H1 (cell line): ENCODE data around the gene FAM81A. TPM values are rescaled to one million over a fixed set of nuclear protein-coding genes. Genes with fewer than 3 reads are reported as not detected.
"Not testable (repeated sequence)": the region's sequence is repeated elsewhere in the genome, so short reads cannot be mapped to it uniquely, and the experiment has no call there.

ENCODE experiments used
- CTCF ChIA-PET: fragments of 300-600 bp; sonication (Branson Sonifier 250); formaldehyde crosslinking; loops from one replicate; lab custom pipeline; 2021; ENCODE audit not compliant: partially characterized antibody; lab: Charles Lee
- POLR2A ChIA-PET: fragments of 300-600 bp; sonication (Branson Sonifier 250); formaldehyde crosslinking; loops from one replicate; lab custom pipeline; 2021; ENCODE audit warnings: inconsistent platforms; ENCODE audit not compliant: partially characterized antibody; lab: Charles Lee
- DNase-seq, 2 experiments: peaks; one replicate each; pipeline versions ENCODE4 v3.0.0 to v3.0.0-alpha.2; 2010 to 2022; ENCODE audit warnings: low spot score in 2 of 2, low read depth in 1 of 2, mixed read lengths in 1 of 2
- FAIRE-seq: peaks from 2 replicates; lab custom pipeline; 2011; peaks lifted over from hg19 to GRCh38; lab: Jason Lieb, UNC
- H2AFZ ChIP-seq: 2 replicates; pipeline ENCODE4 v1.8.1; 2012; ENCODE audit warnings: low read length, inconsistent platforms
- H2AK5ac ChIP-seq: 2 replicates; pipeline ENCODE4 v1.6.1; 2013; ENCODE audit warnings: low read depth, low read length
- H2BK120ac ChIP-seq: replicated peaks from 2 replicates; pipeline ENCODE3; 2013; ENCODE audit warnings: low read depth, low read length, inconsistent platforms
- H2BK12ac ChIP-seq: 2 replicates; pipeline ENCODE4 v1.6.1; 2013; ENCODE audit warnings: low read depth, low read length
- H2BK15ac ChIP-seq: 2 replicates; pipeline ENCODE4 v1.6.1; 2013; ENCODE audit warnings: low read length
- H2BK20ac ChIP-seq: 2 replicates; pipeline ENCODE4 v1.6.1; 2013; ENCODE audit warnings: low read length
- H2BK5ac ChIP-seq: 2 replicates; pipeline ENCODE4 v1.6.1; 2013; ENCODE audit warnings: low read depth, low read length
- H3K14ac ChIP-seq: 2 replicates; pipeline ENCODE4 v1.6.1; 2013; ENCODE audit warnings: inconsistent platforms; ENCODE audit not compliant: insufficient read length
- H3K18ac ChIP-seq: 2 replicates; pipeline ENCODE4 v1.6.1; 2013; ENCODE audit warnings: low read length; ENCODE audit errors: extremely low read depth
- H3K23ac ChIP-seq: 2 replicates; pipeline ENCODE4 v1.6.1; 2013; ENCODE audit warnings: inconsistent platforms; ENCODE audit not compliant: insufficient read length
- H3K23me2 ChIP-seq: 2 replicates; pipeline ENCODE4 v1.6.1; 2013; ENCODE audit warnings: low read depth, low read length
- H3K27ac ChIP-seq: 2 replicates; pipeline ENCODE4 v1.6.1; 2011; ENCODE audit warnings: low read depth, low read length, inconsistent platforms
- H3K27me3 ChIP-seq, 4 experiments: replicated peaks in 1 of 4; 1 replicate in 1 of 4; 2 replicates in 3 of 4; pipeline versions ENCODE4 v1.6.1 to v1.8.1; 2011 to 2013; ENCODE audit warnings: low read length in 3 of 4, mild to moderate bottlenecking in 3 of 4, inconsistent platforms in 2 of 4, mixed read lengths in 2 of 4, moderate library complexity in 1 of 4; ENCODE audit not compliant: control insufficient read depth in 3 of 4, insufficient read depth in 3 of 4; ENCODE audit errors: extremely low read depth in 1 of 4
- H3K36me3 ChIP-seq, 4 experiments: 2 replicates each; pipeline versions ENCODE4 v1.6.1 to v1.8.1; 2011 to 2013; ENCODE audit warnings: mild to moderate bottlenecking in 4 of 4, low read length in 3 of 4, moderate library complexity in 2 of 4, control low read depth in 1 of 4, inconsistent platforms in 1 of 4; ENCODE audit not compliant: insufficient read depth in 4 of 4, control insufficient read depth in 2 of 4
- H3K4ac ChIP-seq: replicated peaks from 2 replicates; pipeline ENCODE3; 2013; ENCODE audit warnings: low read length, low read depth, mixed read lengths, inconsistent platforms; ENCODE audit not compliant: insufficient read length
- H3K4me1 ChIP-seq, 4 experiments: replicated peaks in 1 of 4; 1 replicate in 1 of 4; 2 replicates in 3 of 4; pipeline versions ENCODE4 v1.6.1 to v1.8.1; 2011 to 2013; ENCODE audit warnings: low read length in 3 of 4, inconsistent platforms in 2 of 4, mixed read lengths in 1 of 4; ENCODE audit not compliant: insufficient read depth in 4 of 4, control insufficient read depth in 3 of 4
- H3K4me2 ChIP-seq, 2 experiments: 2 replicates each; pipeline versions ENCODE4 v1.6.1 to v1.8.1; 2011 to 2013; ENCODE audit warnings: low read depth in 2 of 2, low read length in 2 of 2, control low read depth in 1 of 2, inconsistent platforms in 1 of 2, mild to moderate bottlenecking in 1 of 2; ENCODE audit not compliant: insufficient read depth in 1 of 2
- H3K4me3 ChIP-seq, 4 experiments: fragments of 200-600, 300-600 bp in 1 of 4; sonication (generic), shearing (Covaris generic), sonication (Bioruptor Twin) in 1 of 4; 2 replicates each; pipeline versions ENCODE4 v1.5.1 to v1.8.1; 2011 to 2016; ENCODE audit warnings: low read length in 4 of 4, low read depth in 3 of 4, control low read depth in 2 of 4, inconsistent platforms in 2 of 4, mild to moderate bottlenecking in 2 of 4, mixed read lengths in 1 of 4, moderate library complexity in 1 of 4; ENCODE audit not compliant: insufficient read depth in 2 of 4; ENCODE audit errors: extremely low read depth in 1 of 4
- H3K56ac ChIP-seq: replicated peaks from 2 replicates; pipeline ENCODE3; 2013; ENCODE audit warnings: low read depth, mild to moderate bottlenecking, mixed read lengths, low read length, inconsistent platforms; ENCODE audit not compliant: insufficient read length
- H3K79me1 ChIP-seq: 2 replicates; pipeline ENCODE4 v1.6.1; 2013; ENCODE audit warnings: low read depth, low read length, control low read depth
- H3K79me2 ChIP-seq, 2 experiments: 2 replicates each; pipeline versions ENCODE4 v1.6.1 to v1.8.1; 2012 to 2013; ENCODE audit warnings: low read length in 2 of 2, mild to moderate bottlenecking in 2 of 2, inconsistent platforms in 1 of 2; ENCODE audit not compliant: insufficient read depth in 2 of 2, control insufficient read depth in 1 of 2
- H3K9ac ChIP-seq, 4 experiments: replicated peaks in 1 of 4; 1 replicate in 1 of 4; 2 replicates in 3 of 4; pipeline versions ENCODE4 v1.6.1 to v1.8.1; 2011 to 2013; ENCODE audit warnings: low read depth in 3 of 4, low read length in 3 of 4, control low read depth in 2 of 4, mild to moderate bottlenecking in 2 of 4, moderate library complexity in 2 of 4, inconsistent platforms in 1 of 4; ENCODE audit errors: extremely low read depth in 1 of 4
- H3K9me3 ChIP-seq, 2 experiments: 2 replicates each; pipeline versions ENCODE4 v1.6.1 to v1.8.1; 2012 to 2013; ENCODE audit warnings: mild to moderate bottlenecking in 2 of 2, moderate library complexity in 2 of 2, control low read depth in 1 of 2, inconsistent platforms in 1 of 2, low read depth in 1 of 2, low read length in 1 of 2, mixed read lengths in 1 of 2; ENCODE audit not compliant: insufficient read depth in 2 of 2
- H4K20me1 ChIP-seq, 2 experiments: replicated peaks in 1 of 2; 2 replicates each; pipeline versions ENCODE3 to v1.8.1; 2011 to 2013; ENCODE audit warnings: inconsistent platforms in 2 of 2, low read length in 2 of 2, mild to moderate bottlenecking in 1 of 2; ENCODE audit not compliant: insufficient read depth in 2 of 2, control insufficient read depth in 1 of 2
- H4K5ac ChIP-seq: 2 replicates; pipeline ENCODE4 v1.6.1; 2013; ENCODE audit warnings: low read length, low read depth, mixed read lengths, inconsistent platforms; ENCODE audit not compliant: insufficient read length
- H4K8ac ChIP-seq: 2 replicates; pipeline ENCODE4 v1.8.0; 2013; ENCODE audit warnings: mild to moderate bottlenecking, moderate library complexity, low read length, inconsistent platforms; ENCODE audit not compliant: insufficient read depth; ENCODE audit errors: extremely low read depth
- H4K91ac ChIP-seq: replicated peaks from 2 replicates; pipeline ENCODE3; 2013; ENCODE audit warnings: low read length, mixed read lengths, inconsistent platforms; ENCODE audit not compliant: insufficient read length
- polyA plus RNA-seq, 7 experiments: library from polyadenylated mRNA; depleted of rRNA in 3 of 7; stranded (reverse) in 5 of 7; unstranded in 2 of 7; fragments of >200 nt in 5 of 7; fragments of 200-250 nt in 2 of 7; gene quantifications; 1 replicate in 5 of 7; 2 replicates in 1 of 7; 4 replicates in 1 of 7; pipeline versions ENCODE4 v1.2.1 to v1.2.3, GENCODE V29; 2011 to 2013; ENCODE audit warnings: missing spikeins in 2 of 7, mixed read lengths in 2 of 7
- total RNA-seq: library from RNA; stranded (reverse); fragmentation: NEBNext Ultra II Directional; extraction: Animal tissue kit (Norgen Biotek cat#: 25700); gene quantifications from 2 replicates; pipeline ENCODE4 v1.2.1, GENCODE V29; 2021

Gene FAM81A
- total and polyA plus RNA-seq, 2 of the 8 experiments (the other 6 are each of a cell fraction or from before 2014, with no cell fraction given): 0.56 to 3.0 TPM

GRCh38 chr15:59489485-59489884 is 51.5 kb downstream of the FAM81A start:
- not testable (repeated sequence) for H2BK5ac ChIP-seq, H3K4me1 ChIP-seq, H4K20me1 ChIP-seq, H2BK20ac ChIP-seq, H3K79me2 ChIP-seq, H4K8ac ChIP-seq, H4K91ac ChIP-seq, H2BK15ac ChIP-seq, H2BK12ac ChIP-seq, FAIRE-seq, H2AK5ac ChIP-seq, H3K79me1 ChIP-seq, H2AFZ ChIP-seq, H2BK120ac ChIP-seq, H3K23ac ChIP-seq, H3K9me3 ChIP-seq, H3K27ac ChIP-seq, H3K4me2 ChIP-seq, H3K23me2 ChIP-seq, H3K27me3 ChIP-seq, H3K18ac ChIP-seq, H3K14ac ChIP-seq, H4K5ac ChIP-seq, H3K36me3 ChIP-seq, H3K4me3 ChIP-seq, DNase-seq, H3K9ac ChIP-seq, H3K4ac ChIP-seq, H3K56ac ChIP-seq
- ChIA-PET CTCF (interaction anchor here (1.2 to 1.7 kb wide), 2 partner anchors 10 to 11 kb away, joined by 3 to 6 read pairs; no protein-coding TSS in a partner anchor), POLR2A (interaction anchor here (0.6 kb wide), 1 partner anchor 52 kb away, joined by 3 read pairs; the partner anchor contains the start of gene FAM81A)
